OCI-LY1 (cell line): ENCODE measurements around the gene DHRS3.

Experiments
- H2AFZ ChIP-seq: fragments of 200-600 bp; sonication (generic), shearing (Covaris generic); 2 replicates; pipeline ENCODE4 v1.6.0; 2014; ENCODE audit warnings: antibody characterized with exemption, mild to moderate bottlenecking, low read length
- H3F3A ChIP-seq: fragments of 200-600 bp; sonication (generic), shearing (Covaris generic); 2 replicates; pipeline ENCODE4 v1.6.0; 2014; ENCODE audit warnings: mild to moderate bottlenecking, antibody characterized with exemption, low read length, moderate library complexity; ENCODE audit not compliant: insufficient read depth
- H3K27ac ChIP-seq: fragments of 200-600 bp; sonication (generic); 2 replicates; pipeline ENCODE4 v1.5.1; 2014; ENCODE audit warnings: low read length, mixed run types, mild to moderate bottlenecking, low read depth; ENCODE audit not compliant: poor library complexity, severe bottlenecking
- H3K27me3 ChIP-seq: fragments of 200-600 bp; sonication (generic); 2 replicates; pipeline ENCODE4 v1.6.0; 2014; ENCODE audit warnings: antibody characterized with exemption, mild to moderate bottlenecking, low read length, moderate library complexity; ENCODE audit not compliant: insufficient read depth
- H3K36me3 ChIP-seq: fragments of 200-600 bp; sonication (generic); 2 replicates; pipeline ENCODE4 v1.6.1; 2014; ENCODE audit warnings: mild to moderate bottlenecking, antibody characterized with exemption, low read length, moderate library complexity, mixed read lengths; ENCODE audit not compliant: insufficient read depth
- H3K4me1 ChIP-seq: fragments of 200-600 bp; sonication (generic); 2 replicates; pipeline ENCODE4 v1.5.1; 2014; ENCODE audit warnings: mild to moderate bottlenecking, low read length, moderate library complexity; ENCODE audit not compliant: insufficient read depth, severe bottlenecking
- H3K4me2 ChIP-seq: fragments of 200-600 bp; sonication (generic), shearing (Covaris generic); 2 replicates; pipeline ENCODE4 v1.6.1; 2014; ENCODE audit warnings: low read length
- H3K4me3 ChIP-seq: fragments of 200-600 bp; sonication (generic); 2 replicates; pipeline ENCODE4 v1.5.1; 2014; ENCODE audit warnings: low read length, low read depth, mild to moderate bottlenecking, mixed read lengths; ENCODE audit not compliant: poor library complexity, severe bottlenecking
- H3K79me2 ChIP-seq: fragments of 200-600 bp; shearing (Covaris generic); 2 replicates; pipeline ENCODE4 v1.6.1; 2016; ENCODE audit warnings: mixed run types, low read length, mixed read lengths; ENCODE audit not compliant: insufficient read depth
- H3K9ac ChIP-seq: fragments of 200-600 bp; sonication (generic), shearing (Covaris generic); 2 replicates; pipeline ENCODE4 v1.6.1; 2014; ENCODE audit warnings: mild to moderate bottlenecking, low read length, mixed read lengths
- H3K9me2 ChIP-seq: fragments of 200-600 bp; sonication (generic), shearing (Covaris generic); 2 replicates; pipeline ENCODE4 v1.6.1; 2014; ENCODE audit warnings: low read depth, mild to moderate bottlenecking, low read length, mixed read lengths
- H3K9me3 ChIP-seq: fragments of 200-600 bp; shearing (Covaris generic); 2 replicates; pipeline ENCODE4 v1.6.1; 2014; ENCODE audit warnings: low read length, mixed read lengths
- H4K20me1 ChIP-seq: fragments of 200-600 bp; sonication (generic), shearing (Covaris generic); 2 replicates; pipeline ENCODE4 v1.6.0; 2016; ENCODE audit warnings: mild to moderate bottlenecking, low read length; ENCODE audit not compliant: insufficient read depth
- EZH2 ChIP-seq: fragments of 200-600 bp; sonication (generic), shearing (Covaris generic); IDR thresholded peaks from 2 replicates; pipeline ENCODE4 v1.8.0; 2017; ENCODE audit warnings: borderline replicate concordance, mixed run types, mild to moderate bottlenecking, antibody characterized with exemption, low read length, moderate library complexity, mixed read lengths
- TF ChIP-seq, protein P1 (sequence below): fragments of 200-600 bp; sonication (generic), shearing (Covaris generic); IDR thresholded peaks from 2 replicates; pipeline ENCODE4 v1.5.1; 2017; ENCODE audit warnings: mild to moderate bottlenecking, antibody characterized with exemption, low read length, moderate library complexity, mixed read lengths

Gene DHRS3

GRCh38 chr1:12551584-12551983 lies 66.4 kb downstream of the DHRS3 start:
- Histone ChIP-seq H3K4me2 (no peak overlapping the region), H3K36me3 (no peaks in the 10 kb centered on the region), H2AFZ (no peak overlapping the region), H3K4me1 (no peaks in the 10 kb centered on the region), H3K79me2 (no peaks in the 10 kb centered on the region), H3F3A (no peaks in the 10 kb centered on the region), H3K9me2 (no peaks in the 10 kb centered on the region), H3K9me3 (no peaks in the 10 kb centered on the region), H3K9ac (no peak overlapping the region), H3K27ac (no peak overlapping the region), H4K20me1 (no peaks in the 10 kb centered on the region), H3K27me3 (no peaks in the 10 kb centered on the region), H3K4me3 (no peak overlapping the region)
- TF ChIP-seq, protein P1, sequence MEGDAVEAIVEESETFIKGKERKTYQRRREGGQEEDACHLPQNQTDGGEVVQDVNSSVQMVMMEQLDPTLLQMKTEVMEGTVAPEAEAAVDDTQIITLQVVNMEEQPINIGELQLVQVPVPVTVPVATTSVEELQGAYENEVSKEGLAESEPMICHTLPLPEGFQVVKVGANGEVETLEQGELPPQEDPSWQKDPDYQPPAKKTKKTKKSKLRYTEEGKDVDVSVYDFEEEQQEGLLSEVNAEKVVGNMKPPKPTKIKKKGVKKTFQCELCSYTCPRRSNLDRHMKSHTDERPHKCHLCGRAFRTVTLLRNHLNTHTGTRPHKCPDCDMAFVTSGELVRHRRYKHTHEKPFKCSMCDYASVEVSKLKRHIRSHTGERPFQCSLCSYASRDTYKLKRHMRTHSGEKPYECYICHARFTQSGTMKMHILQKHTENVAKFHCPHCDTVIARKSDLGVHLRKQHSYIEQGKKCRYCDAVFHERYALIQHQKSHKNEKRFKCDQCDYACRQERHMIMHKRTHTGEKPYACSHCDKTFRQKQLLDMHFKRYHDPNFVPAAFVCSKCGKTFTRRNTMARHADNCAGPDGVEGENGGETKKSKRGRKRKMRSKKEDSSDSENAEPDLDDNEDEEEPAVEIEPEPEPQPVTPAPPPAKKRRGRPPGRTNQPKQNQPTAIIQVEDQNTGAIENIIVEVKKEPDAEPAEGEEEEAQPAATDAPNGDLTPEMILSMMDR = no peak
- TF ChIP-seq EZH2 = no peak

DNA sequence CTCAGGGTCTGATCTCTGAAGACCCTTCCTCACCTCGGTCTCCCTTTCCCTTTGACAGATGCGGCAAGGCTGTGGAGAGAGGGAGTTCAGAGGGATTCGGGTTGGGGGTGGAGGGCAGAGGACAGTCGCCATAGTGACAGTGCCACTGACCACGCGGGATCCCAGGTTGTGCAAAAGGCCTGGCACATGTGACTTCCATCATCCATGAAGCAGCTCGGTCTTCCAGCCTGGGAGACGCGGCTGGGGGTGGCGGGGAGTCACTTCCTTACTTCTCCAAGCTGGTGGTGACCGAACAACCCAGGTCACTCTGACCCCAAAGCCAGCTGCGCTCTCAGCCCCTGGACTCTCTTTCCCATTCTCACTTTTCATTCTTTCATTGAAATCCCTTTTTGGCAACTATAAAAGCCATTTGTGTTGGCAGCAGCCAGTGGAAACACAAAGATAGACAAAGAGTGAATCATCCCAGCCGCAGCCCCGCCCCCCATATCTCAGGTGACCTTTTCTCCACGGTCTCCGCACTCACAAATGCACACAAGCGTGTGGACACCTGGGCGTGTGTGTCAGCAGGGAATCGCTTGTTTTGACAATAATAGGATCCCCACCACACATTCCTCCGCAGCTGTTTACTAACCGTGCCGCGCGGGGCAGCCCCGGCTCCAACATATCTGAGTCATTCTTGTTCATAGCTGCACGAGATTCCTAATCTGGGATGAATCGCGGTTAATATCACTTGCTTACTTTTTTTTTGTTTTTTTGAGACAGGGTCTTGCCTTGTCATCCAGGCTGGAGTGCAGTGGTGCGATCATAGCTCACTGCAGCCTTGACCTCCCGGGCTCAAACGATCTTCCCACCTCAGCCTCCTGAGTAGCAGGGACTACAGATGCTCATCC lies 68.3 kb downstream of the DHRS3 start:
- Histone ChIP-seq H3K9me2 (no peaks in the 10 kb centered on the region), H3K27me3 (no peaks in the 10 kb centered on the region), H3K79me2 (no peaks in the 10 kb centered on the region), H2AFZ (no peak overlapping the region), H3K4me3 (no peak overlapping the region), H3K36me3 (no peaks in the 10 kb centered on the region), H3K27ac (no peak overlapping the region), H3K9me3 (no peaks in the 10 kb centered on the region), H3K4me2 (no peak overlapping the region), H3K4me1 (no peaks in the 10 kb centered on the region), H3K9ac (no peak overlapping the region), H4K20me1 (no peaks in the 10 kb centered on the region), H3F3A (no peaks in the 10 kb centered on the region)
- TF ChIP-seq EZH2 = no peak

DNA sequence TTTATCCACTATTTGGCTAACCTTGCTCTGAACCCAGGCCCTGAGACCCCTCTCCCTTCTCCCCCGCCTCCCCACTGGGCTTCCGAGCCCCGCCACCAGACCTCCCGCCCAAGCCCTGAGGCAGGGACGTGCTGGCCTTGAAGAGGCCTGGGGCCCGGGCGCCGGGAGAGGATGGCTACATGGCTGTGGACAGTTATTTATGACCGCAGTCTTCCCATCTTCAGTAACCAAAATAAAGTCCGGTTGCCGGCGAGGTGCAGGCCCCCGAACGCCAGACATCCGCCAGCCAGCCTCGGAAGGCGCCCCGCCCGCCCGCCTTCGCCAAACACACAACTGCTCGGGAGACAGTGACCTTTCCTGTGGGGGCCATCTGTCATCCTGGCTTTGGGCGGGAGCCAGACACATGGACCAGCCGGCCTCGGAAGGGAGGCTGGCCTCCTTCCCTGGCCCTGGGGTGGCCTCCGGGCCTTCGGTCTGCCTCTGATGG lies 69.0 kb downstream of the DHRS3 start:
- Histone ChIP-seq H4K20me1 (no peaks in the 10 kb centered on the region), H3K4me2 (no peak overlapping the region), H3K9ac (no peak overlapping the region), H3K9me3 (no peaks in the 10 kb centered on the region), H3K9me2 (no peaks in the 10 kb centered on the region), H3F3A (no peaks in the 10 kb centered on the region), H3K36me3 (no peaks in the 10 kb centered on the region), H3K4me3 (no peak overlapping the region), H3K27ac (no peak overlapping the region), H3K27me3 (no peaks in the 10 kb centered on the region), H3K4me1 (no peaks in the 10 kb centered on the region), H3K79me2 (no peaks in the 10 kb centered on the region), H2AFZ (no peak overlapping the region)
- TF ChIP-seq, protein P1 = no peak
- TF ChIP-seq EZH2 = no peak
